ENCODE data around the gene PKP3. TPM values are rescaled to one million over a fixed set of nuclear protein-coding genes. Genes with fewer than 3 reads are reported as not detected.

PKP3 gene
- total and polyA plus RNA-seq, 9 of the 15 experiments (the other 6 are each of a cell fraction or from before 2014, with no cell fraction given): 0.11 to 110 (median 30.7) TPM

DNA sequence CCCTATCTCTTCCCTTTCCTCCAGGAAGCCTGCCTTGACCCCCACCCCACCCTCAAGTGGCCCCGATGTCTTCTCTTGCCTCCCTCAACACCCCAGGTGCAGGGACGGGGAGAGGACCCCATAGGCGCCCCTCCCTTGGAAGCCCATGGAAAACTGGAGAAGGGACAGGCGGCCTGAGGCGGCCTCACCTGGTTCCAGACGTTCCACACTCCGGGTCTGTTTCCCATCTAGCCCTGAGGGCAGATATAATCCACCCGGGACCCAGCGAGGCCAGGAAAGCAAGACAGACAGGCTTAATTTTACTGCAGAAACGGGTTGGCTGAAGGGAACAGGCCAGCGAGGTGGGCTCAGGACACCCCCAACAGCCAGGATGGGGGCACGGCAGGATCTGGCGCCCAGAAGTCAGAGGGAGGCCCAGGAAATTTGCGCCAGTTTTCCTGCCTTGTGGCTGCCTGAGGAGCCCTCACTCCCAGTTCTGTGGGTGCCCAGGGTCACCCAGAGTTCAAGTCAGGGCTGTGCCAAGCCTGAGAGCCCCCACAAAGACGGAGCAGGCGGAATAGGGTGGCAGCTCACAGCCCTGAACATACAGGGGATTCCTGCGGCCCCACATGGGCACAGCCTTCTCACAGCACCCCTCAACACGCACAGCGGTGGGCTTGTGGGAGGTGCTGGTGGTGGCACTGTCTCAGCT, 23.8 kb downstream of the PKP3 start:
- intact Hi-C loops (cut with micrococcal nuclease) (no loop called here), in situ Hi-C loops (cut with MboI) (no loop called here)
- no peak for FAIRE-seq
- no peak for ATAC-seq
- Histone ChIP-seq H3K27me3 (ENCODE audit: control insufficient read depth in 2 of 2, insufficient read depth in 2 of 2, low read length in 2 of 2) (no peaks in the 10 kb centered on the region), H4K20me1 (replicated peaks; ENCODE audit: control insufficient read depth, insufficient read depth, low read length) (no peaks in the 10 kb centered on the region), H3K27ac (ENCODE audit: extremely low read depth, low read depth, low read length) (no peak overlapping the region), H3K4me2 (ENCODE audit: insufficient read depth, low read length) (no peak overlapping the region), H3K4me3 (no peak overlapping the region), H3K36me3 (ENCODE audit: control insufficient read depth, insufficient read depth, low read length) (no peaks in the 10 kb centered on the region), H3K9me3 (replicated peaks; ENCODE audit: control insufficient read depth, insufficient read depth, low read depth, low read length) (no peaks in the 10 kb centered on the region), H2AFZ (ENCODE audit: low read depth, low read length) (no peak overlapping the region), H3K4me1 (replicated peaks in 1 of 2; ENCODE audit: control insufficient read depth in 2 of 2, insufficient read depth in 2 of 2, low read length in 2 of 2) (peaks cover 10 to 73% of the 10 kb centered on the region in 2 experiments), H3K9ac (ENCODE audit: insufficient read depth in 1 of 2, low read depth in 2 of 2, low read length in 2 of 2) (peak overlapping the region in 1 of 2 experiments; percentile 33; a peak in 1 of 4 replicates), H3K9me1 (ENCODE audit: control insufficient read depth, insufficient read depth, low read length) (no peaks in the 10 kb centered on the region), H3K79me2 (ENCODE audit: control insufficient read depth, insufficient read depth, low read length) (no peaks in the 10 kb centered on the region)
- ChIA-PET CTCF (ENCODE audit: low intra/inter-chr PET ratio) (no interaction called here), POLR2A (no interaction called here)
- no TSS peak for BruUV-seq (replicated peaks)
- no peak for DNase-seq (ENCODE audit: extremely low read depth in 1 of 4, low spot score in 3 of 4)
- 61% methylated on average over 14 of the region's 19 CpGs for WGBS (ENCODE audit: insufficient coverage, low coverage, missing lambda C conversion rate)
- TF ChIP-seq KHSRP (IDR thresholded peaks at IDR 0.05) (no peak), XRCC3 (IDR thresholded peaks at IDR 0.05) (no peak), ELK1 (CRISPR knock-in tag; IDR thresholded peaks at IDR 0.05) (no peak), USF2 (CRISPR knock-in tag; IDR thresholded peaks at IDR 0.05) (no peak), ATF1 (CRISPR knock-in tag; IDR thresholded peaks at IDR 0.05) (no peak), ATF1 (tag; IDR thresholded peaks at IDR 0.05) (no peak), MTF1 (CRISPR knock-in tag; IDR thresholded peaks at IDR 0.05; ENCODE audit: borderline replicate concordance) (no peak), SLC30A9 (CRISPR knock-in tag; IDR thresholded peaks at IDR 0.05) (no peak)
- TF ChIP-seq, protein P1, sequence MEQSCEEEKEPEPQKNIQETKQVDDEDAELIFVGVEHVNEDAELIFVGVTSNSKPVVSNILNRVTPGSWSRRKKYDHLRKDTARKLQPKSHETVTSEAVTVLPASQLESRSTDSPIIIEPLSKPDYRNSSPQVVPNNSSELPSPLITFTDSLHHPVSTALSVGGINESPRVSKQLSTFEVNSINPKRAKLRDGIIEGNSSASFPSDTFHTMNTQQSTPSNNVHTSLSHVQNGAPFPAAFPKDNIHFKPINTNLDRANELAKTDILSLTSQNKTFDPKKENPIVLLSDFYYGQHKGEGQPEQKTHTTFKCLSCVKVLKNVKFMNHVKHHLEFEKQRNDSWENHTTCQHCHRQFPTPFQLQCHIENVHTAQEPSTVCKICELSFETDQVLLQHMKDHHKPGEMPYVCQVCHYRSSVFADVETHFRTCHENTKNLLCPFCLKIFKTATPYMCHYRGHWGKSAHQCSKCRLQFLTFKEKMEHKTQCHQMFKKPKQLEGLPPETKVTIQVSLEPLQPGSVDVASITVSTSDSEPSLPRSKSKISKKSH (CRISPR knock-in tag; IDR thresholded peaks at IDR 0.05): no peak
- TF ChIP-seq, protein P2, sequence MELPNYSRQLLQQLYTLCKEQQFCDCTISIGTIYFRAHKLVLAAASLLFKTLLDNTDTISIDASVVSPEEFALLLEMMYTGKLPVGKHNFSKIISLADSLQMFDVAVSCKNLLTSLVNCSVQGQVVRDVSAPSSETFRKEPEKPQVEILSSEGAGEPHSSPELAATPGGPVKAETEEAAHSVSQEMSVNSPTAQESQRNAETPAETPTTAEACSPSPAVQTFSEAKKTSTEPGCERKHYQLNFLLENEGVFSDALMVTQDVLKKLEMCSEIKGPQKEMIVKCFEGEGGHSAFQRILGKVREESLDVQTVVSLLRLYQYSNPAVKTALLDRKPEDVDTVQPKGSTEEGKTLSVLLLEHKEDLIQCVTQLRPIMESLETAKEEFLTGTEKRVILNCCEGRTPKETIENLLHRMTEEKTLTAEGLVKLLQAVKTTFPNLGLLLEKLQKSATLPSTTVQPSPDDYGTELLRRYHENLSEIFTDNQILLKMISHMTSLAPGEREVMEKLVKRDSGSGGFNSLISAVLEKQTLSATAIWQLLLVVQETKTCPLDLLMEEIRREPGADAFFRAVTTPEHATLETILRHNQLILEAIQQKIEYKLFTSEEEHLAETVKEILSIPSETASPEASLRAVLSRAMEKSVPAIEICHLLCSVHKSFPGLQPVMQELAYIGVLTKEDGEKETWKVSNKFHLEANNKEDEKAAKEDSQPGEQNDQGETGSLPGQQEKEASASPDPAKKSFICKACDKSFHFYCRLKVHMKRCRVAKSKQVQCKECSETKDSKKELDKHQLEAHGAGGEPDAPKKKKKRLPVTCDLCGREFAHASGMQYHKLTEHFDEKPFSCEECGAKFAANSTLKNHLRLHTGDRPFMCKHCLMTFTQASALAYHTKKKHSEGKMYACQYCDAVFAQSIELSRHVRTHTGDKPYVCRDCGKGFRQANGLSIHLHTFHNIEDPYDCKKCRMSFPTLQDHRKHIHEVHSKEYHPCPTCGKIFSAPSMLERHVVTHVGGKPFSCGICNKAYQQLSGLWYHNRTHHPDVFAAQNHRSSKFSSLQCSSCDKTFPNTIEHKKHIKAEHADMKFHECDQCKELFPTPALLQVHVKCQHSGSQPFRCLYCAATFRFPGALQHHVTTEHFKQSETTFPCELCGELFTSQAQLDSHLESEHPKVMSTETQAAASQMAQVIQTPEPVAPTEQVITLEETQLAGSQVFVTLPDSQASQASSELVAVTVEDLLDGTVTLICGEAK (IDR thresholded peaks at IDR 0.05): no peak
- TF ChIP-seq, protein P2 (CRISPR knock-in tag; IDR thresholded peaks at IDR 0.05): no peak

Data from K562 (cell line).